H9 (cell line): Measurements from ENCODE around the gene RBBP7. TPM values are rescaled to one million over a fixed set of nuclear protein-coding genes. Genes with fewer than 3 reads are reported as not detected.

ENCODE experiments used
- DNase-seq: peaks from one replicate; pipeline ENCODE4 v3.0.0-alpha.2; 2017
- H2AFZ ChIP-seq: one replicate; pipeline ENCODE4 v1.6.1; 2013; ENCODE audit warnings: mild to moderate bottlenecking, low read length, control low read depth, moderate library complexity
- H2AK5ac ChIP-seq: 2 replicates; pipeline ENCODE4 v1.6.1; 2013; ENCODE audit warnings: low read length, control low read depth, mixed read lengths; ENCODE audit not compliant: insufficient read length
- H2BK120ac ChIP-seq: one replicate; pipeline ENCODE4 v1.6.1; 2013; ENCODE audit warnings: low read depth, mild to moderate bottlenecking, low read length, control low read depth, inconsistent platforms; ENCODE audit not compliant: poor library complexity, severe bottlenecking
- H2BK12ac ChIP-seq: 2 replicates; pipeline ENCODE4 v1.6.1; 2013; ENCODE audit warnings: low read length, control low read depth, mixed read lengths, low read depth; ENCODE audit not compliant: insufficient read length
- H2BK15ac ChIP-seq: 2 replicates; pipeline ENCODE4 v1.6.1; 2013; ENCODE audit warnings: low read depth, low read length, control low read depth
- H2BK20ac ChIP-seq: one replicate; pipeline ENCODE4 v1.6.1; 2013; ENCODE audit warnings: low read depth, mild to moderate bottlenecking, low read length, control low read depth, inconsistent platforms; ENCODE audit not compliant: poor library complexity, severe bottlenecking
- H2BK5ac ChIP-seq: 2 replicates; pipeline ENCODE4 v1.6.1; 2013; ENCODE audit warnings: low read length, control low read depth, mixed read lengths; ENCODE audit not compliant: insufficient read length
- H3K14ac ChIP-seq: 2 replicates; pipeline ENCODE4 v1.6.1; 2013; ENCODE audit warnings: low read length, control low read depth; ENCODE audit not compliant: insufficient read depth
- H3K18ac ChIP-seq: 2 replicates; pipeline ENCODE4 v1.6.1; 2013; ENCODE audit warnings: low read depth, mild to moderate bottlenecking, mixed read lengths, low read length, control low read depth; ENCODE audit not compliant: insufficient read length
- H3K23ac ChIP-seq: 2 replicates; pipeline ENCODE4 v1.6.1; 2013; ENCODE audit warnings: low read length, control low read depth, mixed read lengths, low read depth; ENCODE audit not compliant: insufficient read length
- H3K23me2 ChIP-seq: 2 replicates; pipeline ENCODE4 v1.6.1; 2013; ENCODE audit warnings: low read depth, mild to moderate bottlenecking, mixed read lengths, low read length, control low read depth; ENCODE audit not compliant: insufficient read length, poor library complexity, severe bottlenecking
- H3K27ac ChIP-seq: 2 replicates; pipeline ENCODE4 v1.5.1; 2013; ENCODE audit warnings: low read length, control low read depth, mixed read lengths, low read depth; ENCODE audit not compliant: insufficient read length
- H3K27me3 ChIP-seq: 2 replicates; pipeline ENCODE4 v1.6.1; 2013; ENCODE audit warnings: low read length, control low read depth, inconsistent platforms; ENCODE audit not compliant: insufficient read depth
- H3K4ac ChIP-seq: 2 replicates; pipeline ENCODE4 v1.6.1; 2013; ENCODE audit warnings: low read depth, mild to moderate bottlenecking, control low read depth, inconsistent platforms, low read length, moderate library complexity
- H3K4me1 ChIP-seq: 2 replicates; pipeline ENCODE4 v1.6.1; 2013; ENCODE audit warnings: low read length, control low read depth, inconsistent platforms; ENCODE audit not compliant: insufficient read depth
- H3K4me2 ChIP-seq: 2 replicates; pipeline ENCODE4 v1.6.1; 2013; ENCODE audit warnings: low read length, control low read depth, mixed read lengths; ENCODE audit not compliant: insufficient read length, insufficient read depth
- H3K56ac ChIP-seq: 2 replicates; pipeline ENCODE4 v1.6.1; 2013; ENCODE audit warnings: low read depth, mild to moderate bottlenecking, mixed read lengths, low read length, control low read depth; ENCODE audit not compliant: insufficient read length
- H3K79me1 ChIP-seq: 2 replicates; pipeline ENCODE4 v1.6.1; 2013; ENCODE audit warnings: low read depth, mild to moderate bottlenecking, moderate library complexity, low read length, control low read depth, inconsistent platforms; ENCODE audit not compliant: insufficient read depth, poor library complexity, severe bottlenecking
- H3K79me2 ChIP-seq: 2 replicates; pipeline ENCODE4 v1.6.1; 2013; ENCODE audit warnings: low read length, control low read depth, inconsistent platforms; ENCODE audit not compliant: insufficient read depth
- H3K9ac ChIP-seq: 2 replicates; pipeline ENCODE4 v1.6.1; 2013; ENCODE audit warnings: low read length, control low read depth, mixed read lengths; ENCODE audit not compliant: insufficient read length; ENCODE audit errors: extremely low read depth
- H3K9me3 ChIP-seq: one replicate; pipeline ENCODE4 v1.6.1; 2013; ENCODE audit warnings: low read depth, low read length, inconsistent platforms; ENCODE audit not compliant: control insufficient read depth
- H3T11ph ChIP-seq: one replicate; pipeline ENCODE4 v1.6.1; 2013; ENCODE audit warnings: mild to moderate bottlenecking, low read length, control low read depth, inconsistent platforms
- H4K20me1 ChIP-seq: one replicate; pipeline ENCODE4 v1.6.1; 2013; ENCODE audit not compliant: control insufficient read depth, insufficient read length, insufficient read depth
- H4K5ac ChIP-seq: 2 replicates; pipeline ENCODE4 v1.6.1; 2013; ENCODE audit warnings: low read depth, mild to moderate bottlenecking, mixed read lengths, low read length, control low read depth; ENCODE audit not compliant: insufficient read length
- H4K8ac ChIP-seq: replicated peaks from 2 replicates; pipeline ENCODE4 v1.6.1; 2013; ENCODE audit warnings: low read length, control low read depth, mixed read lengths, low read depth; ENCODE audit not compliant: insufficient read length
- H4K91ac ChIP-seq: 2 replicates; pipeline ENCODE4 v1.6.1; 2013; ENCODE audit warnings: low read depth, mild to moderate bottlenecking, moderate library complexity, mixed read lengths, low read length, control low read depth; ENCODE audit not compliant: insufficient read length
- H3K27ac Mint-ChIP-seq, 3 experiments: 2 replicates in 2 of 3; 3 replicates in 1 of 3; pipeline ENCODE4 v1.8.0; 2020 to 2021; ENCODE audit warnings: mixed read lengths in 3 of 3, mild to moderate bottlenecking in 1 of 3, moderate library complexity in 1 of 3
- H3K27me3 Mint-ChIP-seq: 2 replicates; pipeline ENCODE4 v1.8.0; 2021; ENCODE audit warnings: low read depth, mild to moderate bottlenecking, moderate library complexity, mixed read lengths
- H3K36me3 Mint-ChIP-seq, 3 experiments: 2 replicates in 2 of 3; 3 replicates in 1 of 3; pipeline ENCODE4 v1.8.0; 2020 to 2021; ENCODE audit warnings: low read depth in 3 of 3, mixed read lengths in 3 of 3; ENCODE audit not compliant: insufficient read depth in 1 of 3
- H3K4me1 Mint-ChIP-seq, 2 experiments: 2 replicates each; pipeline ENCODE4 v1.8.0; 2020; ENCODE audit warnings: mixed read lengths in 2 of 2
- H3K4me3 Mint-ChIP-seq, 2 experiments: 2 replicates in 1 of 2; 3 replicates in 1 of 2; pipeline ENCODE4 v1.8.0; 2020 to 2021; ENCODE audit warnings: mild to moderate bottlenecking in 2 of 2, mixed read lengths in 2 of 2, moderate library complexity in 1 of 2
- H3K9me3 Mint-ChIP-seq, 2 experiments: 2 replicates in 1 of 2; 3 replicates in 1 of 2; pipeline ENCODE4 v1.8.0; 2020; ENCODE audit warnings: mild to moderate bottlenecking in 2 of 2, mixed read lengths in 2 of 2, moderate library complexity in 1 of 2
- CTCF ChIP-seq: fragments of 200-600 bp; sonication (generic); conservative IDR thresholded peaks from 3 replicates; pipeline ENCODE4 v1.8.0; 2021; ENCODE audit warnings: antibody characterized with exemption, mild to moderate bottlenecking
- WGBS: extraction: QIAGEN DNeasy Blood & Tissue Kit; methylation state at CpG from one replicate; pipeline ENCODE4 v1.1.7; 2013; ENCODE audit warnings: missing lambda C conversion rate, low lambda C conversion rate, mixed read lengths; ENCODE audit not compliant: insufficient read length; ENCODE audit errors: extremely low coverage; 5-methylcytosine and 5-hydroxymethylcytosine counted together
- total RNA-seq: library from RNA; stranded (reverse); gene quantifications from 2 replicates; pipeline ENCODE4 v1.2.1, GENCODE V29; 2021

Gene RBBP7
- total RNA-seq, 1 experiment from 2014 or later, result 249 TPM

GRCh38 chrX:16867947-16868346, 2.2 kb downstream of the RBBP7 start:
- no peak overlapping the region for H2BK20ac ChIP-seq
- no peaks in the 10 kb centered on the region; a peak in 1 of 5 replicates for H3K9me3 Mint-ChIP-seq
- H4K5ac ChIP-seq, result no peak overlapping the region
- no peak overlapping the region for H3K18ac ChIP-seq
- peak overlapping the region; percentile 13 for H3K9ac ChIP-seq
- no peak overlapping the region for H2BK5ac ChIP-seq
- peaks cover 42 to 51% (median 49%) of the 10 kb centered on the region in 3 experiments for H3K36me3 Mint-ChIP-seq
- no peak overlapping the region for H3K27ac ChIP-seq
- no peak for DNase-seq
- peaks cover 2% of the 10 kb centered on the region; the same call in 1 of the 2 replicates for H3K4me1 ChIP-seq
- no peak for TF ChIP-seq CTCF
- peak overlapping the region; percentile 79 to 94 for H3K4me3 Mint-ChIP-seq
- no CpG with 5 or more reads among the region's 6 CpGs for WGBS
- no peak overlapping the region for H2BK15ac ChIP-seq
- no peak overlapping the region for H3K56ac ChIP-seq
- H3K79me2 ChIP-seq, result peaks cover 43% of the 10 kb centered on the region
- peaks cover 14% of the 10 kb centered on the region for H3K23me2 ChIP-seq
- peaks cover 37 to 47% of the 10 kb centered on the region in 2 experiments for H3K4me1 Mint-ChIP-seq
- H3K23ac ChIP-seq, result no peak overlapping the region
- peaks cover 4% of the 10 kb centered on the region for H3K79me1 ChIP-seq
- no peaks in the 10 kb centered on the region for H3K9me3 ChIP-seq
- H2BK120ac ChIP-seq, result no peak overlapping the region
- no peak overlapping the region for H4K8ac ChIP-seq
- H3K14ac ChIP-seq, result no peak overlapping the region
- H3K4me2 ChIP-seq, result peak overlapping the region; percentile 94
- no peak overlapping the region for H2AFZ ChIP-seq
- H4K20me1 ChIP-seq, result no peaks in the 10 kb centered on the region
- no peak overlapping the region for H2AK5ac ChIP-seq
- H4K91ac ChIP-seq, result no peak overlapping the region
- no peaks in the 10 kb centered on the region; the same call in 1 of the 2 replicates for H3K27me3 Mint-ChIP-seq
- H3K27me3 ChIP-seq, result no peaks in the 10 kb centered on the region
- H3T11ph ChIP-seq, result no peak overlapping the region
- H3K4ac ChIP-seq, result no peak overlapping the region
- no peak overlapping the region for H2BK12ac ChIP-seq
- H3K27ac Mint-ChIP-seq, result no peak overlapping the region
